ENCODE results near the gene HOPX. TPM values are rescaled to one million over a fixed set of nuclear protein-coding genes. Genes with fewer than 3 reads are reported as not detected.

The HOPX gene
- total RNA-seq, 1 experiment from 2014 or later: 0.26 TPM

GRCh38 chr4:56689201-56689969 is 8.3 kb upstream of the HOPX start (continued):
- TF ChIP-seq PREB (CRISPR knock-in tag; IDR thresholded peaks at IDR 0.05; ENCODE audit: borderline replicate concordance) (no peak), ZMAT4 (CRISPR knock-in tag; IDR thresholded peaks at IDR 0.05) (no peak)

- H3K27ac Mint-ChIP-seq: no peak overlapping the region
- POLR2A ChIA-PET: interaction anchor here (0.6 kb wide), 1 partner anchor 9 kb away, joined by 3 read pairs; no protein-coding TSS in a partner anchor
Observed at GRCh38 chr4:56688094-56688647, 7.1 kb upstream of the HOPX start.

More at GRCh38 chr4:56688094-56688647, 7.1 kb upstream of the HOPX start:
- peaks cover 15% of the 10 kb centered on the region for H3K4me1 Mint-ChIP-seq
- TF ChIP-seq, protein P1, sequence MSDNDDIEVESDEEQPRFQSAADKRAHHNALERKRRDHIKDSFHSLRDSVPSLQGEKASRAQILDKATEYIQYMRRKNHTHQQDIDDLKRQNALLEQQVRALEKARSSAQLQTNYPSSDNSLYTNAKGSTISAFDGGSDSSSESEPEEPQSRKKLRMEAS (CRISPR knock-in tag; IDR thresholded peaks at IDR 0.05): no peak
- TF ChIP-seq ETV6 (CRISPR knock-in tag; IDR thresholded peaks at IDR 0.05) (no peak), JAZF1 (CRISPR knock-in tag; IDR thresholded peaks at IDR 0.05) (no peak), ARID4B (CRISPR knock-in tag; IDR thresholded peaks at IDR 0.05; ENCODE audit: borderline replicate concordance) (no peak), ZNF396 (CRISPR knock-in tag; IDR thresholded peaks at IDR 0.05; ENCODE audit: borderline replicate concordance) (no peak), TCF7 (CRISPR knock-in tag; IDR thresholded peaks at IDR 0.05; ENCODE audit: low read depth) (no peak), ZSCAN18 (CRISPR knock-in tag; IDR thresholded peaks at IDR 0.05) (no peak), RELA (CRISPR knock-in tag; IDR thresholded peaks at IDR 0.05; ENCODE audit: borderline replicate concordance) (no peak)
- no peaks in the 10 kb centered on the region for H3K36me3 Mint-ChIP-seq
- CTCF ChIA-PET: no interaction called here
- no peak overlapping the region for H3K4me3 Mint-ChIP-seq
- ATAC-seq (no peak), DNase-seq (ENCODE audit: low spot score) (no peak)
- H3K9me3 Mint-ChIP-seq: no peaks in the 10 kb centered on the region
- H3K27me3 Mint-ChIP-seq (ENCODE audit: low read depth): peaks cover 11% of the 10 kb centered on the region; the same call in 1 of the 2 replicates

All from WTC11 (cell line).